Measurements from ENCODE around the gene ALDH1A2.

Gene ALDH1A2

GRCh38 chr15:57947781-57948180 lies 117.7 kb downstream of the ALDH1A2 start:
- Histone ChIP-seq H3K4me1 (ENCODE audit: control insufficient read depth, low read length) (no peaks in the 10 kb centered on the region), H3K9me2 (replicated peaks; ENCODE audit: control insufficient read depth, low read length) (no peaks in the 10 kb centered on the region), H3K4me2 (ENCODE audit: low read length) (no peak overlapping the region), H3K36me3 (ENCODE audit: control insufficient read depth, low read length) (no peaks in the 10 kb centered on the region), H3K27me3 (ENCODE audit: control insufficient read depth, low read length) (no peaks in the 10 kb centered on the region), H3K4me3 (ENCODE audit: low read length) (no peak overlapping the region), H3K9me3 (ENCODE audit: control insufficient read depth, insufficient read depth, low read length) (no peaks in the 10 kb centered on the region), H3K27ac (ENCODE audit: low read depth, low read length) (no peak overlapping the region), H4K20me1 (ENCODE audit: control insufficient read depth, insufficient read depth, low read depth, low read length) (no peaks in the 10 kb centered on the region), H3K79me2 (ENCODE audit: control insufficient read depth, low read length) (no peaks in the 10 kb centered on the region), H3F3A (ENCODE audit: control insufficient read depth, insufficient read depth) (no peaks in the 10 kb centered on the region)
- no peak for TF ChIP-seq CTCF (IDR thresholded peaks at IDR 0.05; ENCODE audit: low read depth, low read length, poor library complexity, severe bottlenecking)
- no peak for TF ChIP-seq EZH2phosphoT487 (IDR thresholded peaks at IDR 0.05; ENCODE audit: borderline replicate concordance, low read length)

- Histone ChIP-seq H3K4me1 (ENCODE audit: control insufficient read depth, low read length) (no peaks in the 10 kb centered on the region), H3F3A (ENCODE audit: control insufficient read depth, insufficient read depth) (no peaks in the 10 kb centered on the region), H3K27me3 (ENCODE audit: control insufficient read depth, low read length) (no peaks in the 10 kb centered on the region), H3K9me3 (ENCODE audit: control insufficient read depth, insufficient read depth, low read length) (no peaks in the 10 kb centered on the region), H3K4me2 (ENCODE audit: low read length) (no peak overlapping the region), H3K4me3 (ENCODE audit: low read length) (no peak overlapping the region), H3K79me2 (ENCODE audit: control insufficient read depth, low read length) (no peaks in the 10 kb centered on the region), H4K20me1 (ENCODE audit: control insufficient read depth, insufficient read depth, low read depth, low read length) (no peaks in the 10 kb centered on the region), H3K36me3 (ENCODE audit: control insufficient read depth, low read length) (no peaks in the 10 kb centered on the region), H3K27ac (ENCODE audit: low read depth, low read length) (no peak overlapping the region), H3K9me2 (replicated peaks; ENCODE audit: control insufficient read depth, low read length) (no peaks in the 10 kb centered on the region)
- TF ChIP-seq CTCF (IDR thresholded peaks at IDR 0.05; ENCODE audit: low read depth, low read length, poor library complexity, severe bottlenecking) (no peak), EZH2phosphoT487 (IDR thresholded peaks at IDR 0.05; ENCODE audit: borderline replicate concordance, low read length) (no peak)
Observed at GRCh38 chr15:57947282-57947681, 118.2 kb downstream of the ALDH1A2 start.

GRCh38 chr15:57946491-57947048 lies 118.9 kb downstream of the ALDH1A2 start:
- Histone ChIP-seq H3K27me3 (ENCODE audit: control insufficient read depth, low read length) (no peaks in the 10 kb centered on the region), H3K9me3 (ENCODE audit: control insufficient read depth, insufficient read depth, low read length) (no peaks in the 10 kb centered on the region), H3F3A (ENCODE audit: control insufficient read depth, insufficient read depth) (no peaks in the 10 kb centered on the region), H3K4me3 (ENCODE audit: low read length) (no peak overlapping the region), H3K4me1 (ENCODE audit: control insufficient read depth, low read length) (no peaks in the 10 kb centered on the region), H3K27ac (ENCODE audit: low read depth, low read length) (no peak overlapping the region), H3K36me3 (ENCODE audit: control insufficient read depth, low read length) (no peaks in the 10 kb centered on the region), H3K9me2 (replicated peaks; ENCODE audit: control insufficient read depth, low read length) (no peaks in the 10 kb centered on the region), H3K79me2 (ENCODE audit: control insufficient read depth, low read length) (no peaks in the 10 kb centered on the region), H4K20me1 (ENCODE audit: control insufficient read depth, insufficient read depth, low read depth, low read length) (no peaks in the 10 kb centered on the region), H3K4me2 (ENCODE audit: low read length) (no peak overlapping the region)
- TF ChIP-seq EZH2phosphoT487 (IDR thresholded peaks at IDR 0.05; ENCODE audit: borderline replicate concordance, low read length) (no peak), CTCF (IDR thresholded peaks at IDR 0.05; ENCODE audit: low read depth, low read length, poor library complexity, severe bottlenecking) (no peak)
